ENCODE measurements around the gene OMP. TPM values are rescaled to one million over a fixed set of nuclear protein-coding genes. Genes with fewer than 3 reads are reported as not detected.

Gene OMP
- total and polyA plus RNA-seq, 7 donors = 0.32 TPM; not detected in 6

- H3K9me3 ChIP-seq = no peaks in the 10 kb centered on the region
- intact Hi-C loops (cut with DNase I) = loop anchor here in 1 of 2 donors (5.0 kb wide), 1 partner anchor 1744 kb away; no protein-coding TSS in a partner anchor
- 91 to 95% (median 91%) methylated on average over 20 of the region's 20 CpGs for WGBS, 3 donors
- H3K4me3 ChIP-seq = no peak overlapping the region
- ATAC-seq (no peak), DNase-seq (peak; percentile 7 to 46)
- H3K27me3 ChIP-seq (ENCODE audit: insufficient read depth in 3 of 3, low read length in 2 of 3) = no peaks in the 10 kb centered on the region
- no peaks in the 10 kb centered on the region for H3K36me3 ChIP-seq (ENCODE audit: insufficient read depth in 1 of 2, low read depth in 1 of 2)
- no peaks in the 10 kb centered on the region for H3K4me1 ChIP-seq
- H3K27ac ChIP-seq = no peak overlapping the region
- no peak for TF ChIP-seq CTCF (IDR thresholded peaks at IDR 0.05)
Observed at GRCh38 chr11:77112641-77113381, 10.2 kb downstream of the OMP start.

- Histone ChIP-seq H3K4me3 (no peak overlapping the region), H3K4me1 (no peaks in the 10 kb centered on the region), H3K27me3 (ENCODE audit: insufficient read depth in 3 of 3, low read length in 2 of 3) (no peaks in the 10 kb centered on the region), H3K27ac (no peak overlapping the region), H3K36me3 (ENCODE audit: insufficient read depth in 1 of 2, low read depth in 1 of 2) (no peaks in the 10 kb centered on the region), H3K9me3 (no peaks in the 10 kb centered on the region)
- WGBS, 3 donors = 65 to 70% (median 70%) methylated on average over 8 of the region's 8 CpGs
- intact Hi-C loops (cut with DNase I) = loop anchor here in 1 of 2 donors (5.0 kb wide), 1 partner anchor 1744 kb away; no protein-coding TSS in a partner anchor
- no peak for ATAC-seq
- TF ChIP-seq CTCF (IDR thresholded peaks at IDR 0.05) = peak; percentile 42
- DNase-seq = peak; percentile 15 to 26
Observed at GRCh38 chr11:77113382-77114088, 10.9 kb downstream of the OMP start.

- Histone ChIP-seq H3K27ac (no peak overlapping the region), H3K4me1 (no peaks in the 10 kb centered on the region), H3K9me3 (no peaks in the 10 kb centered on the region), H3K27me3 (ENCODE audit: insufficient read depth in 3 of 3, low read length in 2 of 3) (no peaks in the 10 kb centered on the region), H3K36me3 (ENCODE audit: insufficient read depth in 1 of 2, low read depth in 1 of 2) (no peaks in the 10 kb centered on the region), H3K4me3 (no peak overlapping the region)
- no peak for DNase-seq
- no peak for TF ChIP-seq CTCF (IDR thresholded peaks at IDR 0.05)
- no peak for ATAC-seq
- WGBS, 3 donors = 93 to 97% (median 94%) methylated on average over 13 of the region's 13 CpGs
- intact Hi-C loops (cut with DNase I) = loop anchor here in 1 of 2 donors (5.0 kb wide), 1 partner anchor 1743 kb away; no protein-coding TSS in a partner anchor
Observed at GRCh38 chr11:77114089-77114463, 11.4 kb downstream of the OMP start.

GRCh38 chr11:77115181-77115611 is 12.6 kb downstream of the OMP start:
- H3K4me1 ChIP-seq = no peaks in the 10 kb centered on the region
- H3K4me3 ChIP-seq = no peak overlapping the region
- DNase-seq = peak in 1 of 2 donors; percentile 48
- 95 to 97% (median 96%) methylated on average over 16 of the region's 16 CpGs for whole genome bisulfite sequencing, 3 donors
- intact Hi-C loops (cut with DNase I) = no loop called here
- H3K9me3 ChIP-seq = no peaks in the 10 kb centered on the region
- no peak overlapping the region for H3K27ac ChIP-seq
- no peak for ATAC-seq
- TF ChIP-seq CTCF (IDR thresholded peaks at IDR 0.05) = no peak
- no peaks in the 10 kb centered on the region for H3K27me3 ChIP-seq (ENCODE audit: insufficient read depth in 3 of 3, low read length in 2 of 3)
- H3K36me3 ChIP-seq (ENCODE audit: insufficient read depth in 1 of 2, low read depth in 1 of 2) = no peaks in the 10 kb centered on the region

Data from psoas muscle (tissue), 8 donors.